PC-9 (cell line): ENCODE measurements around the gene SPATA20.

Source experiments
- CTCF ChIP-seq: fragments of 200-600 bp; sonication (generic); conservative IDR thresholded peaks from 2 replicates; pipeline ENCODE4 v1.6.1; 2017; ENCODE audit warnings: mixed run types, antibody characterized with exemption, mild to moderate bottlenecking, moderate library complexity
- EZH2 ChIP-seq: fragments of 200-600 bp; sonication (generic); IDR thresholded peaks from 2 replicates; pipeline ENCODE4 v1.8.0; 2017; ENCODE audit warnings: antibody characterized with exemption, low read depth

- TF ChIP-seq CTCF: no peak
- no peak for TF ChIP-seq EZH2
Observed at GRCh38 chr17:50531428-50532025, 15.4 kb upstream of the SPATA20 start.
